Measurements from ENCODE around the gene NEO1.

GRCh38 chr15:73275862-73276261, 223.6 kb downstream of the NEO1 start:
- TF ChIP-seq CTCF (IDR thresholded peaks at IDR 0.05; ENCODE audit: poor library complexity) (no peak), EZH2phosphoT487 (IDR thresholded peaks at IDR 0.05; ENCODE audit: low read depth, severe bottlenecking, unreplicated experiment) (no peak)

Measured in hepatocyte (in vitro differentiated cells).